HEK293 (cell line): ENCODE results near the gene CACNA1B.

Source experiments
- GFI1B ChIP-seq: fragments of 450-650 bp; formaldehyde crosslinking; IDR thresholded peaks from 2 replicates; pipeline ENCODE4 v1.5.1; 2016; ENCODE audit warnings: missing biosample characterization, missing genetic modification characterization
- GLI4 ChIP-seq: fragments of 450-650 bp; formaldehyde crosslinking; IDR thresholded peaks from 2 replicates; pipeline ENCODE4 v1.5.1; 2016; ENCODE audit warnings: missing biosample characterization, missing genetic modification characterization
- ZFHX2 ChIP-seq: fragments of 450-650 bp; formaldehyde crosslinking; conservative IDR thresholded peaks from 2 replicates; pipeline ENCODE4 v1.5.1; 2016; ENCODE audit warnings: missing biosample characterization, missing genetic modification characterization
- ZNF138 ChIP-seq: fragments of 450-650 bp; formaldehyde crosslinking; IDR thresholded peaks from 2 replicates; pipeline ENCODE4 v1.5.1; 2016; ENCODE audit warnings: missing biosample characterization, missing genetic modification characterization, borderline replicate concordance
- ZNF184 ChIP-seq: fragments of 450-650 bp; IDR thresholded peaks from 2 replicates; pipeline ENCODE4 v1.5.1; 2018; ENCODE audit warnings: missing biosample characterization, mild to moderate bottlenecking, missing genetic modification characterization
- ZNF280D ChIP-seq: fragments of 450-650 bp; formaldehyde crosslinking; IDR thresholded peaks from 2 replicates; pipeline ENCODE4 v1.5.1; 2016; ENCODE audit warnings: missing biosample characterization, missing genetic modification characterization
- ZNF350 ChIP-seq: fragments of 450-650 bp; formaldehyde crosslinking; IDR thresholded peaks from 2 replicates; pipeline ENCODE4 v1.5.0; 2017; ENCODE audit warnings: missing biosample characterization, mild to moderate bottlenecking, missing genetic modification characterization
- ZNF416 ChIP-seq: fragments of 450-650 bp; formaldehyde crosslinking; IDR thresholded peaks from 2 replicates; pipeline ENCODE4 v1.5.1; 2016; ENCODE audit warnings: missing biosample characterization, missing genetic modification characterization
- ZNF654 ChIP-seq: fragments of 450-650 bp; formaldehyde crosslinking; IDR thresholded peaks from 2 replicates; pipeline ENCODE4 v1.5.1; 2016; ENCODE audit warnings: low read depth, missing biosample characterization, missing genetic modification characterization
- ZNF658 ChIP-seq: fragments of 450-650 bp; formaldehyde crosslinking; IDR thresholded peaks from 2 replicates; pipeline ENCODE4; 2016; ENCODE audit warnings: missing biosample characterization, missing genetic modification characterization
- ZNF670 ChIP-seq: fragments of 450-650 bp; formaldehyde crosslinking; IDR thresholded peaks from 2 replicates; pipeline ENCODE4 v1.5.1; 2016; ENCODE audit warnings: missing biosample characterization, missing genetic modification characterization, low read depth

- TF ChIP-seq ZNF350 (tag by site-specific recombination) (no peak), ZNF670 (tag by site-specific recombination) (no peak), ZNF138 (tag by site-specific recombination) (no peak), ZNF658 (tag by site-specific recombination) (no peak), ZNF184 (tag by site-specific recombination) (no peak), ZNF416 (no peak), GLI4 (tag by site-specific recombination) (no peak), ZNF654 (tag by site-specific recombination) (no peak), GFI1B (tag by site-specific recombination) (no peak), ZNF280D (tag by site-specific recombination) (no peak), ZFHX2 (tag by site-specific recombination) (no peak)
These were observed 43.6 kb upstream of the CACNA1B start for GRCh38 chr9:137833721-137834613.
